GM18951 (cell line): Measurements from ENCODE around the gene PAX7.
"Not testable (repeated sequence)": the region's sequence is repeated elsewhere in the genome, so short reads cannot be mapped to it uniquely, and the experiment has no call there.

Source experiments
- POLR2A ChIP-seq: IDR thresholded peaks from 4 replicates; pipeline ENCODE4 v1.6.1; 2011; ENCODE audit warnings: mild to moderate bottlenecking; ENCODE audit not compliant: insufficient read length, insufficient read depth; ENCODE audit errors: extremely low read depth
- in situ Hi-C: fragments of 300-500 bp; cut with MboI; formaldehyde crosslinking; loops from one replicate; pipeline ENCODE4 v1.12.0; 2022; ENCODE audit warnings: low sequenced_read_pairs, mixed read lengths, inconsistent platforms; ENCODE audit not compliant: unreplicated experiment

PAX7 gene

GRCh38 chr1:18630511-18631495 is at the start of gene PAX7:
Gene PAX7, plus strand, starts transcription at chr1:18630846. Its CDS starts 758 bp downstream, at chr1:18631604.
- no peak for TF ChIP-seq POLR2A
- in situ Hi-C loops = no loop called here

- in situ Hi-C loops = no loop called here
- no peak for TF ChIP-seq POLR2A
Measured at GRCh38 chr1:18581420-18581880, 49.2 kb upstream of the PAX7 start.

GRCh38 chr1:18582890-18583289 is 47.8 kb upstream of the PAX7 start:
- no peak for TF ChIP-seq POLR2A
- in situ Hi-C loops = no loop called here

- TF ChIP-seq POLR2A = no peak
- in situ Hi-C loops = no loop called here
Measured at GRCh38 chr1:18583326-18583941, 47.2 kb upstream of the PAX7 start.

- in situ Hi-C loops = not testable (repeated sequence)
Measured at GRCh38 chr1:18586016-18586415, 44.6 kb upstream of the PAX7 start.

- in situ Hi-C loops = no loop called here
- no peak for TF ChIP-seq POLR2A
Measured at GRCh38 chr1:18588093-18588492, 42.6 kb upstream of the PAX7 start.

GRCh38 chr1:18592368-18592767 is 38.3 kb upstream of the PAX7 start:
- in situ Hi-C loops = no loop called here
- no peak for TF ChIP-seq POLR2A

GRCh38 chr1:18597160-18598042 is 33.2 kb upstream of the PAX7 start:
- TF ChIP-seq POLR2A = no peak
- in situ Hi-C loops = no loop called here

- no peak for TF ChIP-seq POLR2A
- in situ Hi-C loops = no loop called here
Measured at GRCh38 chr1:18599086-18599485, 31.6 kb upstream of the PAX7 start.

GRCh38 chr1:18599704-18600103 is 30.9 kb upstream of the PAX7 start:
- TF ChIP-seq POLR2A = no peak
- in situ Hi-C loops = loop anchor here (25.0 kb wide), 1 partner anchor 213 kb away; no protein-coding TSS in a partner anchor

- TF ChIP-seq POLR2A = no peak
- in situ Hi-C loops = loop anchor here (25.0 kb wide), 1 partner anchor 210 kb away; no protein-coding TSS in a partner anchor
Measured at GRCh38 chr1:18602533-18603211, 28.0 kb upstream of the PAX7 start.

- no peak for TF ChIP-seq POLR2A
- in situ Hi-C loops = loop anchor here (25.0 kb wide), 1 partner anchor 209 kb away; no protein-coding TSS in a partner anchor
Measured at GRCh38 chr1:18603212-18603852, 27.3 kb upstream of the PAX7 start.
